Lower leg skin (tissue), 4 donors: ENCODE data around the gene KCNE3. TPM values are rescaled to one million over a fixed set of nuclear protein-coding genes. Genes with fewer than 3 reads are reported as not detected.

Experiments used
- DNase-seq, 2 donors: peaks; one replicate each; pipeline ENCODE4 v3.0.0-alpha.2; 2019; ENCODE audit warnings: low spot score in 2 of 2
- H3K4me3 ChIP-seq: fragments of 200-600 bp; sonication (generic); 2 replicates; pipeline ENCODE4 v1.5.1; 2017; ENCODE audit warnings: mild to moderate bottlenecking, low read depth; ENCODE audit not compliant: poor library complexity, severe bottlenecking
- POLR2A ChIP-seq, 2 donors: fragments of 450-650 bp; IDR thresholded peaks; one replicate each; pipeline ENCODE4 v1.6.1; 2016 to 2017; ENCODE audit warnings: antibody characterized with exemption in 2 of 2, mild to moderate bottlenecking in 1 of 2, moderate library complexity in 1 of 2
- WGBS, 2 donors: methylation state at CpG; one replicate each; pipeline ENCODE4 v1.1.5; 2018; 5-methylcytosine and 5-hydroxymethylcytosine counted together
- intact Hi-C: fragments of 100-400 bp; cut with DNase I; formaldehyde crosslinking; loops from one replicate; pipeline ENCODE4 v1.15.0; 2023; ENCODE audit warnings: low total_unique reads
- total RNA-seq, 4 donors: library from RNA; depleted of rRNA; stranded (reverse); fragments of >200 nt; gene quantifications; one replicate each; pipeline ENCODE4 v1.1.0, GENCODE V29; 2016
- TF ChIP-seq, protein P1 (sequence below), 3 donors: fragments of 450-650 bp; IDR thresholded peaks; one replicate each; pipeline ENCODE4 v1.5.1; 2016; ENCODE audit warnings: antibody characterized with exemption in 3 of 3, mild to moderate bottlenecking in 3 of 3, moderate library complexity in 2 of 3

The KCNE3 gene
- total RNA-seq, 4 donors from 2014 or later = 0.08 to 2.0 (median 1.9) TPM; not detected in 1

DNA sequence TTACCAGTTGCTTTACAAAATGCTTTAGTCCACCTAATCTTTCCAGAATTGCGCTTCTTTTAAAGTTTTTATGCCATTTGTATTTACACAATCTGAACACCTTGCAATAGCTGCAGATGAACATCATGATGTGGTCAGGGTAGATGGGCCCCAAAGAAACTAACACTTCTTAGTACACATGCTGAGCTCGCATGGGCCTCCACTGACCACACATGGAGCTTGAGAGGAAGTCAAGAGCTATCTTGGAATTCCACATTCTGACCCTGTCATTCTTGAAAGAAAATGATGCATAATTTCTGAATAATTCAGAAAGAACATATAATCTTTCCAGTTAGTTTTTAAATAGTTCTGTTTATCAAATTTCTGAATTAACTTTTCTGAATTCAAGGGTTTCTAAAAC, 18.5 kb upstream of the KCNE3 start:
- no peak overlapping the region for H3K4me3 ChIP-seq
- 94 to 96% methylated on average over 2 of the region's 2 CpGs for WGBS, 2 donors
- TF ChIP-seq POLR2A (IDR thresholded peaks at IDR 0.05) = no peak
- TF ChIP-seq, protein P1, sequence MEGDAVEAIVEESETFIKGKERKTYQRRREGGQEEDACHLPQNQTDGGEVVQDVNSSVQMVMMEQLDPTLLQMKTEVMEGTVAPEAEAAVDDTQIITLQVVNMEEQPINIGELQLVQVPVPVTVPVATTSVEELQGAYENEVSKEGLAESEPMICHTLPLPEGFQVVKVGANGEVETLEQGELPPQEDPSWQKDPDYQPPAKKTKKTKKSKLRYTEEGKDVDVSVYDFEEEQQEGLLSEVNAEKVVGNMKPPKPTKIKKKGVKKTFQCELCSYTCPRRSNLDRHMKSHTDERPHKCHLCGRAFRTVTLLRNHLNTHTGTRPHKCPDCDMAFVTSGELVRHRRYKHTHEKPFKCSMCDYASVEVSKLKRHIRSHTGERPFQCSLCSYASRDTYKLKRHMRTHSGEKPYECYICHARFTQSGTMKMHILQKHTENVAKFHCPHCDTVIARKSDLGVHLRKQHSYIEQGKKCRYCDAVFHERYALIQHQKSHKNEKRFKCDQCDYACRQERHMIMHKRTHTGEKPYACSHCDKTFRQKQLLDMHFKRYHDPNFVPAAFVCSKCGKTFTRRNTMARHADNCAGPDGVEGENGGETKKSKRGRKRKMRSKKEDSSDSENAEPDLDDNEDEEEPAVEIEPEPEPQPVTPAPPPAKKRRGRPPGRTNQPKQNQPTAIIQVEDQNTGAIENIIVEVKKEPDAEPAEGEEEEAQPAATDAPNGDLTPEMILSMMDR (IDR thresholded peaks at IDR 0.05) = no peak
- intact Hi-C loops = no loop called here
- DNase-seq = no peak

DNA sequence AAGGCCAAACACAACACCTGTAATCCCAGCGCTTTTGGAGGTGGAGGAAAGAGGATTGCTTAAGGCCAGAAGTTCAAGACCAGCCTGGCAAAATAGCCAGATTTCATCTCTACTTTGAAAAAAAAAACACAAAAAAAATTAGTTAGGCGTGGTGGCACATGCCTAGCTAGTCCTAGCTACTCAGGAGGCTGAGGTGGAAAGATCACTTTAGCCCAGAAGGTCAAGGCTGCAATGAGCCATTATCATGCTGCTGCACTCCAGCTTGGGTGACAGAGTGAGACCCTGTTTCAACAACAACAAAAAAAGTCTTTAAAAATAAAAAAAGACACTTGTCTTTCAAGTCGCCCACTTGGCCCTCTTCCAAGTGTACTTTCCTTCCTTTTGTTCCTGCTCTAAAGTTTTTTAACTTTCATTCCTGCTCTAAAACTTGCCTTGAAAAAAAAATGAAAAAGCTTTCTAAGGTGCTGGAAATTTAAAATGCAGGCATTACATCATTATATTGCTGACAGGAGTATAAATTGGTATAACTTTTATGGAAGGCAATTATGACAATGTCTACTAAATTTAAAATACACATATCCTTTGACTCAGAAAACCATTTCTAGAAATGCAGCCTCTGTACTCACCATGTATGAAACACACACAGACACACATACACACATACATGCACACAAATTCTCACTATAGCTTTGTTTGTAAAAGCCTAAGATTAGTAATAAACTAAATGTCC, 13.5 kb upstream of the KCNE3 start:
- intact Hi-C loops = no loop called here
- DNase-seq = no peak
- no peak for TF ChIP-seq POLR2A (IDR thresholded peaks at IDR 0.05)
- TF ChIP-seq, protein P1 (IDR thresholded peaks at IDR 0.05) = no peak
- no peak overlapping the region for H3K4me3 ChIP-seq
- WGBS, 2 donors = 54 to 55% methylated on average over 3 of the region's 3 CpGs

DNA sequence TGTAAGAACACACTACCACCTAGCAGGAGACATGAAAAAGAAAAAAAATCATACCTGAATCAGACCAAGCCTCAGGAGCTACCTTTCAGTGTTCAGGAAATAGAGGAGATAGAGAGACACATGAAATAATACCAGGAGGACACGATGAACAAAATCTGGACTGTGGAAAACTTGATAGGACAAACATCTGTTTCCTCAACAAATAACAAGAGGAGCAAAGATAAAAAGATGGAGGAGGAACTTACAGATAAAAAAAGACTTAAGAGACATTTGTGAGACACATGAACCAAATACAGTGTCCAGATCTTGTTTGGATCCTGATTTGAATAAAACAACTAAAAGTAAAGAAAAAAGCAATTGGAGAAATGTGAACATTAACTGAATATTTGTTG, 12.4 kb upstream of the KCNE3 start:
- intact Hi-C loops = no loop called here
- TF ChIP-seq POLR2A (IDR thresholded peaks at IDR 0.05) = no peak
- TF ChIP-seq, protein P1 (IDR thresholded peaks at IDR 0.05) = no peak
- no peak for DNase-seq
- no peak overlapping the region for H3K4me3 ChIP-seq
- 36 to 47% methylated on average over 1 of the region's 1 CpG for WGBS, 2 donors

DNA sequence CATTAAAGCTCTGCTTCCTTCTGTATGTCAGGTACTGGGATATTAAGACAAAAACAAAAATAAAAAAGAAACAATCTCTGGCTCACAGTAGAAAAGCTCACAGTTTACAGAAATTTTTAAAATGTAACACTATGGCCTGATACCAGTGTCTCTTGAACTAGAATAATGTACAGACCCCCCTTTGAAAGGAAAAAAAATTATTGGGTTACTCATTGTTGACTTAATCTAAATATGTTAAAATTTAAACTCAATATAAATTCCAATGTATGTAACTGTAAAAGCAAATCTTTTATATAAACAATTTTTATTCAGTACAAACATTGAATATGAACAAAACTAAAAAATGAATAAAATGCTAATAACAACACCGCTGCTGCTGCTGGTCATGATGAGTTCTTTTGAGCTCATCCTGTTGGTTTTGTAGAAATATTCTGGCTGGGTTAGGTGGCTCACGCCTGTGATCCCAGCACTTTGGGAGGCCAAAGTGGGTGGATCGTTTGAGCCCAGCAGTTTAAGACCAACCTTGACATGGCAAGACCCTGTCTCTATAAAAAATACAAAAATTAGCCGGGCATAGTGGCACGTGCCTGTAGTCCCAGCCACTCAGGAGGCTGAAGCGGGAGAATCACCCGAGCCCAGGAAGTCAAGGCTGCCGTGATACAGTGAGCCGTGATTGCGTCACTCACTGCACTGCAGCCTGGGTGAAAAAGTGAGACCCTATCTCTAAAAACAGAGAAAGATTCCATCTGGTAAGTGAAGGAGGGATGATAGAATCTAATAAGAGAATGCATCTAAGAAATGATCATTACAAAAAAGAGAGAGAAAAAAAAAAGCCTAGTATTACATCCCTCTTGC, 11.8 kb upstream of the KCNE3 start:
- 80 to 83% methylated on average over 10 of the region's 10 CpGs for WGBS, 2 donors

DNA sequence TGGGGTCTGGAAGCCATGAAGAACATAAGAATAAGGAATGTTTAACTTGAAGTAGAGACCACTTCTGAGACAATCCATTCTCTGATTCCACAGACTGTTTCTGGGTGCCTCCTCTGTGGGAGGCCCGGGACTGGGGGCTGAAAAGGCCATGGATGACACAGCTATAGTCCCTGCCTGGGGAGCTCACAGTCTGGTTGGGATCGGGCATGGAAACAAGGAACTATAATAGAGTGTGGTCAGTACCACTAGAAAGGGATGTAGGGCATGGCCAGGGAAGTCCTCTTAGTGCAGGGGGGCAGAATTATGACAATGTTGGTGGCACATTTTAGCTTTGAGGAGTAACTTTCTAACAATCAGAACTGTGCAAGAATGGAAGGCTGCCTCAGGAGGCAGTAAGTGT, 9.2 kb upstream of the KCNE3 start:
- no peak overlapping the region for H3K4me3 ChIP-seq
- intact Hi-C loops = no loop called here
- 85 to 87% methylated on average over 2 of the region's 2 CpGs for WGBS, 2 donors
- peak in 1 of 2 donors; percentile 21 for DNase-seq
- no peak for TF ChIP-seq POLR2A (IDR thresholded peaks at IDR 0.05)
- TF ChIP-seq, protein P1 (IDR thresholded peaks at IDR 0.05) = no peak

More for the DNA sequence above, 11.8 kb upstream of the KCNE3 start:
- no peak for TF ChIP-seq POLR2A (IDR thresholded peaks at IDR 0.05)
- TF ChIP-seq, protein P1 (IDR thresholded peaks at IDR 0.05) = no peak
- peak in 1 of 2 donors; percentile 34 for DNase-seq
- H3K4me3 ChIP-seq = no peak overlapping the region
- intact Hi-C loops = no loop called here
